GM19239 (cell line): ENCODE data around the gene MUTYH.

Experiments used
- DNase-seq: peaks from one replicate; pipeline ENCODE4 v3.0.0; 2011; ENCODE audit warnings: low spot score; ENCODE audit not compliant: insufficient read length
- FAIRE-seq: peaks from 2 replicates; lab custom pipeline; 2011; peaks lifted over from hg19 to GRCh38; lab: Jason Lieb, UNC

MUTYH gene

GRCh38 chr1:45326627-45327623, 13.3 kb downstream of the MUTYH start, which contains the start of gene HPDL:
HPDL (plus strand) TSS chr1:45326895; CDS start chr1:45327149, 254 bp downstream.
- peak; percentile 75 for DNase-seq
- peak; percentile 72 for FAIRE-seq

GRCh38 chr1:45325851-45326506, 14.3 kb downstream of the MUTYH start:
- no peak for DNase-seq
- FAIRE-seq, result no peak

GRCh38 chr1:45322486-45323040, 17.7 kb downstream of the MUTYH start:
- DNase-seq, result no peak
- peak; percentile 56 for FAIRE-seq

- FAIRE-seq, result no peak
- no peak for DNase-seq
These were observed 18.8 kb downstream of the MUTYH start for GRCh38 chr1:45321444-45321843.

- FAIRE-seq (no peak), DNase-seq (no peak)
These were observed 20.5 kb downstream of the MUTYH start for GRCh38 chr1:45319761-45320160.

- DNase-seq, result no peak
- FAIRE-seq, result no peak
These were observed 23.1 kb downstream of the MUTYH start for GRCh38 chr1:45317166-45317565.

- FAIRE-seq, result no peak
- DNase-seq, result no peak
These were observed 26.0 kb downstream of the MUTYH start for GRCh38 chr1:45314266-45314665.

- no peak for FAIRE-seq
- DNase-seq, result no peak
These were observed 33.3 kb downstream of the MUTYH start for GRCh38 chr1:45306905-45307304.

GRCh38 chr1:45306319-45306718, 33.9 kb downstream of the MUTYH start:
- FAIRE-seq (peak; percentile 49), DNase-seq (no peak)

GRCh38 chr1:45305231-45305630, 35.0 kb downstream of the MUTYH start:
- no peak for DNase-seq
- no peak for FAIRE-seq

- FAIRE-seq (peak; percentile 35), DNase-seq (no peak)
These were observed 35.7 kb downstream of the MUTYH start for GRCh38 chr1:45304311-45305081.

- peak; percentile 76 for DNase-seq
- peak; percentile 92 for FAIRE-seq
These were observed 36.5 kb downstream of the MUTYH start for GRCh38 chr1:45303520-45304310.

GRCh38 chr1:45302505-45303150, 37.6 kb downstream of the MUTYH start:
- FAIRE-seq (no peak), DNase-seq (no peak)

- no peak for DNase-seq
- FAIRE-seq, result no peak
These were observed 39.6 kb downstream of the MUTYH start for GRCh38 chr1:45300669-45300997.

GRCh38 chr1:45299981-45300668, 40.1 kb downstream of the MUTYH start:
- DNase-seq, result peak; percentile 25
- peak; percentile 94 for FAIRE-seq

GRCh38 chr1:45299296-45299695, 40.9 kb downstream of the MUTYH start:
- no peak for FAIRE-seq

GRCh38 chr1:45297666-45298356, 42.4 kb downstream of the MUTYH start:
- DNase-seq (no peak), FAIRE-seq (no peak)

More at GRCh38 chr1:45299296-45299695, 40.9 kb downstream of the MUTYH start:
- DNase-seq, result no peak

GRCh38 chr1:45291716-45292115, 48.5 kb downstream of the MUTYH start:
- DNase-seq, result no peak
- no peak for FAIRE-seq
